KG1 (cell line): ENCODE data around the gene PXN.
A peak's percentile ranks its signal among the peaks of the same experiment; 100 is the strongest.
"Not testable (repeated sequence)": the region's sequence is repeated elsewhere in the genome, so short reads cannot be mapped to it uniquely, and the experiment has no call there.

ENCODE experiments used
- DNase-seq: peaks from one replicate; lab custom pipeline; 2025; lab: John Stamatoyannopoulos, UW

The PXN gene

DNA sequence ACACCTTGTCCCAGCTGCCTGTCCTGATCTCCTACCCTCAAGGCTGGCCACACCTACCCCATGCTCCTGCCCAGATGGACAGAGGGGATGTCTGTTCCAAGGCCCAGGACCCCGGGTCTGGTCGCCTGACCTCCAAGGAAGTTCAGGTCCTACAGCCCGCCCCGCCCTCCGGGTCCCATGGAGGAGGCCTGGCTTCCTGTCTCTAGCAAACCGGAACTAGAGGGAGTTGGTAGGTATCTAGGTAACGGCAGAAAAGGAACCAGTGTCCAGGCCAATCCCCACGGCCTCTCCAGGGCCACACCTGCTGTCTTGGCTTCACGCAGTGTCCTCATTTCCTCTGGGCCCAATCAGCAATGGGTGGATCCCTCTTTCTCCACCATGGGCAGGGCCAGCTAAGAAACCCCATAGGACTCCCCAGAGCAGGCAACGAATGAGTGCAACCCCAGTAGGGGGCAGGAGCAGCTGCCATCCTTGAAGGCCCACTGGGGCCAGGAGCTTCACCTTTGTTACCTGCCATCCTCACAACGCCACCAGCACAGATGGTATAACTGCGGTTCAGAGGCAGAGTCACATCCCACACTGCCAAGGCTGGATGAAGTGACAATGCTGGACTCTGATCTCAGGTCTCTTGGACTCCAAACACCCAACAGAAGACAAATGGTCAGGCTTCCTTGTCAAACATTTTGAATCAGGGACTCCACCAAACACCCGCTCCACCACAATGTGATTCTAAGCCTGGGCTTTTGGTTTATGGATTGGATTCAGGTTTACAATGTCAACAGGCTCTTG, 39.5 kb downstream of the PXN start:
- peak; percentile 16 for DNase-seq

DNA sequence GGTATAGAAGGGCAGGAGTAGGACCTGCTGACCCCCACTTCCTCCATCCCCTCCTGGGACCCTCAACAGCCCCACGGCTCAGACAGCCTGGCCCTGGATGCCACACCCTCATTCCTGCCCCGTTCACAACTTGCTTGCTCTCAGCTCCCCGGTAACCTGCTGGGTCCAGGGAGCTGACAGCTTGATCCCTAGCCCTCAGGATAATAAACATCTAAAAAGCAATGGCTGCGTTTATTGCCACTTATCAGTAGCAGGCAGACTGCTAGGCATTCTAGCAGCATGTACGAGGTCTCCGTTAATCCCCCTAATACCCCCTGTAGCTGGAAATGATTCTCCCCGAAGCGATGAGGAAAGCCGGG, 40.4 kb downstream of the PXN start:
- no peak for DNase-seq

- DNase-seq, result no peak
Observed at GRCh38 chr12:120224304-120225199, 41.0 kb downstream of the PXN start.

GRCh38 chr12:120223458-120224303, 41.8 kb downstream of the PXN start:
- DNase-seq, result no peak

- no peak for DNase-seq
Observed at GRCh38 chr12:120222288-120222832, 43.2 kb downstream of the PXN start.

- DNase-seq, result no peak
Observed at GRCh38 chr12:120221576-120221900, 44.0 kb downstream of the PXN start.

GRCh38 chr12:120220838-120221575, 44.5 kb downstream of the PXN start:
- no peak for DNase-seq

DNA sequence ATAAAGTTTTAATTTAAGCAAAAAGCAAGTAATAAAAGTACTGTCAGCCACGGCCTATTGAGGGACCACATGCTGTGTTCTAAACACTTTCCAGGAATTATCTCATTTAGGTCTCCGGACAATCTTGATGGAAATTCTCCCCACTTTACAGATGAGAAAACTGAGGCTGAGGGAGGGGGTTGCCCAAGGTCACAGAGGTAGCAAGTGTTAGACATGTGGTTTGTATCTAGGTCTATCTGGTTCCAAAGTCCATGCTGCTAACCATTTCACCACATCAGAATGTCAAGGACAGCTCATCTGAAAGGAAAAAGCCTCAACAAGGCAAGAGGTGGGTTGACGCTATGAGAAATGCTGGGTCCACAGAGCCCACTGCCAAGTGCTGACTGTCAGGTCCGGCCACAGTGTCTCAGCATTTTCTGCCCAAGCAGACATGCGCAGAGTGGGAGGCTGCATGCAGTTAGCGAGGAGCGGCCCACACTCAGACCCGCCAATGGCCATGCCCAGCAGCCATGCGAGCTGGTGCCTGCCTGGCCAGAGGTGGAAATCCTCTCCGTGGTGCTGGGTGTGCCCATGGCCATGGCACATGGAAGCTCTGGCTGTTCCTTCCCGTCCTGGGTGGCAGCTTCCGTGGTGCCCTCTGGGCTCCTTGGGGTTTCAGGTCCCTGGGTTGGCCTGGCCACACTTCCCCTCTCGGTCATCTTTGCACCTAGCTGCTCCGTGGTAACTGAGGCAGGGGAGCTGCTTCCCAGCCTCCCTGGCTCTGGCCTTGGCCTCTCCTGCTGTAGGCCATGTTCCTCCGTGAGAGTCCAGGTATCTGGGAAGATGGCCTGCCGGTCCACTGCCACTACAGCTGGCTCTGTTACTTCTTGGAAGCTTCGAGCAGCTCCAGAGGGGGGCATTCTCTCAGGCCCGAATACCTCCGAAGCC, 46.6 kb downstream of the PXN start:
- DNase-seq, result no peak

GRCh38 chr12:120216742-120217605, 48.6 kb downstream of the PXN start:
- DNase-seq, result no peak

- DNase-seq, result no peak
Observed at GRCh38 chr12:120215766-120216735, 49.5 kb downstream of the PXN start.

GRCh38 chr12:120215357-120215735, 50.2 kb downstream of the PXN start:
- DNase-seq, result no peak

- no peak for DNase-seq
Observed at GRCh38 chr12:120214626-120215356, 50.7 kb downstream of the PXN start.

- DNase-seq, result no peak
Observed at GRCh38 chr12:120213758-120214157, 51.8 kb downstream of the PXN start.

- DNase-seq, result not testable (repeated sequence)
Observed at GRCh38 chr12:120213182-120213581, 52.3 kb downstream of the PXN start.

DNA sequence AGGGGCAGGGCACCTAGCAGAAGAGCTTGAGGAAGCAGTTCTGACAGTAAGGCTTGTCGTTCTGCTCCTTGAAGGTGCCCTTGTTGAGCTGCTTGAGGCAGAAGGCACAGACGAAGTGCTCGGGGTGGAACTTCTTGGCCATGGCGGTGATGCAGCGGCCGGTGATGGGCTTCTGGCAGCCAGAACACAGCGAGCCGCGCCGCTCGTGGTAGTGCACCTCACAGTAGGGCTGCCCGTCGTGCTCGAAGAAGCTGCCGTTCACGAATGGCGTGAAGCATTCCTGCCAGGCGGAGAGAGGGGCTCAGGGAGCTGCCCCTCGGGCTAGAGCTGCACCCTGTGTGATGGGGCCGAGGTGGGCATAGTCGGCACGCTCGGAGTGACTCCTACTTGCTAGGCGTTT, 53.2 kb downstream of the PXN start:
- DNase-seq, result no peak

GRCh38 chr12:120211904-120212283, 53.6 kb downstream of the PXN start:
- DNase-seq, result no peak

DNA sequence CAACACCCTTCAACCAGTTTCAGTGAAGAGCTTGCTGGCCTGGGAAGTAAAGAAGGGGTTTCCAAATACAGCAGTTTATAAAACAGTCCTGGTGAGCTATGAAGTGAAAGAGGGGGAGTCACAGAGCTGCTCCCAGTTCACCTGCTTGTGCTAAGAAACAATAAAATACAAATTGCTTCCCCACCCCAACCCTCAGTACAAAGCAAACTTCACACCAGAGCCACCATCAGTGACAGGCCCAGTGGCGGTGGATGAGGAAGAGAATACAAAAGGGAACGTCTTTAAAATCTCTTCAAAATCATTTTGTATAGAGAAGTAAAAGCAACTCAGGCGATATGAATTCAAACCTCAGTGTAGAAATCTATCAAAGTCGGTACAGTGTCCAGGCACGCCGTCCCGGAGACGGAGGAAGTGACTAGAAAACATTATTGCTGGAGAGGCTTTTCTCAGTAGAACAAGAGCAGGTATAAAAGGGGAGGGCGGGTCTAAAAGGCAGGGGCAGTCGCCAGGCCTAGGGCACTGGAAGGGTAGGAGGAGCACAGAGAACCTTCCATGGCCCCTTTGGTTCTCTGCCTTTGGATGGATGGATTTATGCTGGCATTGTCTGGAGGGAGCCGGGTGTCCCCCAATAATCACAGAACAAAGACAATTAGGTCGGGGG, 54.2 kb downstream of the PXN start:
- no peak for DNase-seq
